Activated effector memory CD4-positive, alpha-beta T cell treated with anti-CD3 and anti-CD28 coated beads, Interleukin-2, amount 50 U/mL, for 16 hours (primary cell): ENCODE results near the gene BRD8.
"Not testable (repeated sequence)": the region's sequence is repeated elsewhere in the genome, so short reads cannot be mapped to it uniquely, and the experiment has no call there.

Source experiments
- DNase-seq: peaks from one replicate; pipeline ENCODE4 v3.0.0-alpha.2; 2020

Gene BRD8

DNA sequence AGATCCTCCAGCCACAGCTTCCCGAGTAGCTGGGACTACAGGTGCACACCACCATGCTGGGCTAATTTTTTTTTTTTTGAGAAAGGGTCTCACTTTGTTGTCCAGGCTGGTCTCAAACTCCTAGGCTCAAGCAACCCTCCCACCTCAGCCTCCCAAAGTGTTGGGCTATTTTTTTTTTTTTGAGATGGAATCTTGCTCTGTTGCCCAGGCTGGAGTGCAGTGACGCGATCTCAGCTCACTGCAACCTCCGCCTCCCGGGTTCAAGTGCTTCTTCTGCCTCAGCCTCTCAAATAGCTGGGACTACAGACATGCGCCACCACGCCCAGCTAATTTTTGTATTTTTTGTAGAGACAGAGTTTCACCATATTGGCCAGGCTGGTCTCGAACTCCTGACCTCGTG, 22.5 kb downstream of the BRD8 start:
- DNase-seq, result not testable (repeated sequence)

GRCh38 chr5:138149530-138149929, 28.9 kb downstream of the BRD8 start:
- DNase-seq, result no peak

GRCh38 chr5:138148811-138149210, 29.6 kb downstream of the BRD8 start:
- no peak for DNase-seq

GRCh38 chr5:138143578-138143977, 34.9 kb downstream of the BRD8 start:
- not testable (repeated sequence) for DNase-seq

DNA sequence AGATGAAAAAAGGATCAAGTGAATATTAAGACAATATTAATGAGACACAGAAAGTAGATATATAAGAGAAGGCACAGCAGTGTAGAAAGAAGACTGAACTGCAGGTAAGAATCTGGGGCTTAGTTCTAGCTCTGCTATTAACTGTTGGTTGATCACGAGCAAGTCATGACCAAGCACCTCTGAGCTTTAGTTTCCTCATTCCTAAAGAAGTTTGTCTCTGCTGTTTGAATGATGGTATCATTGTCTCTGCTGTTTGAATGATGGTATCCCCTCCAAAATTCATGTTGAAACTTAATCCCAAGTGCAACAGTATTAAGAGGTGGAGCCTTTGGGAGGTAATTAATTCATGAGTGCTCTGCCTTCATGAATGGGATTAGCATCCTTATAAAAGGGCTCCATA, 36.7 kb downstream of the BRD8 start:
- DNase-seq, result no peak

- DNase-seq, result no peak
These were observed 38.2 kb downstream of the BRD8 start for GRCh38 chr5:138140268-138140667.

GRCh38 chr5:138139781-138140090, 38.7 kb downstream of the BRD8 start:
- DNase-seq, result no peak

DNA sequence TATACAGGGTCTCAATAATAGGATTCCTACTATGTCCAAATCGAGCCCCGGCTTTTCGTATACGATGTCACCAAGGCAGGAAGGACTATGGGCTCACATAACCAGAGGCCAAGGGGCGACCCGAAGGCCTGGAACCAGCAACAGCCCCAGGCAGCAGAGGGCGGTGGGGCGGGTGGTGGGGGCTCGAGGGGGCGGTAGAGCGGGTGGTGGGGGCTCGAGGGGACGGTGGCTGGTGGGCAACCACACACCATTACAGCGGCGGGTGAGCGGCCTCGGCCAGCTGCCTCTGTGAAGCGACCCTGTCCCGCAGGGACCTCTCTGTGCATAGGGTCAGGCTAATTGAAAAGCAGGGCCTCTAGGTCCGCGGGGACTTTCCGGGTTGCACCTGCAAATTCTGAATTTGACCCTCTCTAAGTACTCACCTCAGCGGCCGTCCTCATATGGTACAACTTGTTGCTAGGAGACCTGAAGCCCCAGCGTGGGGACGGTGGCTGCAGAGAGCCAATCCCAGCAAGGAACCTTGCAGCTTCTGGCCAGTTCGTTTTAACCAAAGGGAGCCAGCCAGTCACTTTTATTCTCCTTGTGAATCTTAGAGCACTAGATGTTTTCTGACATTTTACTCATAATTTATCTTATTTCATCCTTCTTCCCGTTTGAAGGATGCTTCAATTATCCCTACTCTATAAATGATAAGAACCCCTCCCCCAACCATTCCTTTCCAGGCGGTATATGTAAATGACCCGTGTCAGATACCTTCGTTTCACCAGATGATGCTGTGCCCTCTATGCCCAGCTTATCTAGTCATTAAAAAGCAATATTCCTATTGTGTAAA, 39.3 kb downstream of the BRD8 start, which contains the start of gene NME5:
Gene NME5 (minus strand): TSS at position 480 of the 832 bp plus-strand sequence. CDS start 648 bp downstream, outside the sequence.
- DNase-seq, result no peak

DNA sequence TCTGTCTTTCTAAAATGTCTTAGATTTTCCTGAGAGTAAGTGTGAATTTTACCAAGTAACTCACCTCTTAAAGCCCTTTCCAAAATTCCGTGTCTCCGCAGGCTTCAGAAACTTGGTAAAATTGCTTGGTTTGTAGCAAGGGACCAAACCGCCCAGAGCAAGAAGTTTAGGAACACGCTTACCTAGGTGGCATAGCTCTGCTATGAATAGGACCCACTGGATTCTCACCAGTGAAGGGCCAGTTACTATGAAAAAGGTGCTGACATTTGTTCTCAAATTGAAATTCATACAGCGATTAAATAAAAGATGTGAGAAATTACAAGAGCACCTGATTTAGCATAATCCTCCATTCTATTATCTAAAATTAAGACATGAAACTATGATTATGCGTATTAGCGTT, 45.9 kb downstream of the BRD8 start:
- DNase-seq, result no peak

DNA sequence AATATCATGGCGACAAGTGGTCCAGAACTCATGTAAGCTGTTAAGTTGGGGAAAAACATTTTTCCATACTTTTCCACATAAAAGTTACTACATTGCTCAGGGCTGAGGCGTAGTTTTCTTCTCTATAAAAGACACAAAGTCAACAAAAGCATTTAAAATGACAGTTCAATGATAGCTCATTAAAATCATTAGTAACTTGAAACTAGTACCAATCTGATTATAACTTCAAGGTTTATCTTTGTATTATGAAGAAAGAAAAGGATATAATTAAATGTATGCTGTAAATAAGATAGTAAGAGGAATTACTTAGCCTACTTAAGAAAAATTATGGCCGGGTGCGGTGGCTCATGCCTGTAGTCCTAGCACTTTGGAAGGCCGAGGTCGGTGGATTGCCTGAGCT, 49.1 kb downstream of the BRD8 start:
- DNase-seq, result no peak

GRCh38 chr5:138128334-138128733, 50.1 kb downstream of the BRD8 start:
- DNase-seq, result no peak

DNA sequence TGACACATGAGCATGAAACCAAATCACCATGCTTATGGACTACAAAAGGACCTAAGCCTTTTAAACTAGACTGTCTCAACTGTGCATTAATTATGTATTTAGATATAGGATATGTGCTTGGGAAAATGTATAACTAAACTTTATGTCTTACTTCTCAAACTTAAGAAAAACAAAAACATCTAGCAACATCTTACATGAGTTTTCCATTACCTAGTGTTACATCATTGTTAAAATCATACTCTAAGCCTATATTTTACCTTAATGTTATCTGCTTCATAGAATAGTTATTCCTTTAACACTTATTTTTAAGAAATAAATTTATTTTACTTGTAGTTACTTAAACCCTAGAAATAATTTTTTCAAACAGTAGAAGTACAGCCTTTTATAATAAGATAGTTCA, 63.2 kb downstream of the BRD8 start:
- DNase-seq, result no peak

GRCh38 chr5:138111937-138112336, 66.5 kb downstream of the BRD8 start:
- DNase-seq, result no peak

GRCh38 chr5:138111181-138111580, 67.2 kb downstream of the BRD8 start:
- no peak for DNase-seq

DNA sequence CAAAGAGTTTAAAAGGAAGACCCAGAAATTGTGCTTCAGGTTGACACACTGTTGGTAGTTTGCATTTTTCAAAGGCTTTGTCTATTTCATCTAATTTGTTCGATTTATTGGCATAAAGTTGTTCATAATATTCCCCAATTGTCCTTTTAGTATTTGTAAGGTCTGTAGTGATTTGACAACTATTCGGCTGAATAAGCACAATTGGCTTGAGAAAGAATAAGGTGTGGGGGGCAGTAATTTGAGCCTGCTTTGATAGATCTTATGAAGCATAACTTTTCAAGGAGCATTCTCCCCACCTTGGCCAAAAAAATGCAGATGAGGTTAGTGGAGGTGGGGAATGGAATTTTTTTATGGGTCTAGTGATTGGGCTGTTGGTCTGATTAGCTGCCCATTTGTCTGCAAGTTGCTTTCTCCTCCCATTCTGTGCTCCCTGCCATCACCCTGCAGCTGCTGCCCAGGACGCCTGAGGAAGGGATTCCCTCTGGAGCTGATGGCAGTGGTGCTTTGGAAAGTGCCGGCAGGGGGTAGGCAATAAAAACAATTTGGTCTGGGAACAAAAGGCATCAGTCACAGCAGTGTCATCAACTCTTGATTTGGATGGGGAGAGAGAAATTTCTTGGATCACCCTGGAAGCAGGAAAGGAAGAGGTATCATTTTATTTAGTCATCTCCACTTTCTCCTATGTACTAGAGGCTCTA, 68.0 kb downstream of the BRD8 start:
- no peak for DNase-seq

- DNase-seq, result no peak
These were observed 68.8 kb downstream of the BRD8 start for GRCh38 chr5:138109463-138110265.

GRCh38 chr5:138107213-138107612, 71.2 kb downstream of the BRD8 start:
- no peak for DNase-seq

DNA sequence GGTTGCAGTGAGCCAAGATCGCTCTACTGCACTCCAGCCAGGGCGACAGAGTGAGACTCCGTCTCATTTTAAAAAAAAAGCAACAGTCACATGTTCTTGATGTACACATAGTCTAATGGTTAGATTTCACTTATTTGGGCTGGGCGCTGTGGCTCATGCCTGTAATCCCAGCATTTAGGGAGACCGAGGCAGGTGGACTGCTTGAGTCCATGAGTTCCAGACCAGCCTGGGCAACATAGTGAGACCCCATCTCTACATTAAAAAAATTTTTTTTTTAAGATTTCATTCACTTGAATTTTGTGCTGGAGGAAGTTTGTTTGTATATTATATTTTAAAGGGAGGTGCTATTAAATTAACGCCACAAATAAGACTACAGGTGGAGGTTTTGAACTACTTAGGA, 72.7 kb downstream of the BRD8 start:
- no peak for DNase-seq

DNA sequence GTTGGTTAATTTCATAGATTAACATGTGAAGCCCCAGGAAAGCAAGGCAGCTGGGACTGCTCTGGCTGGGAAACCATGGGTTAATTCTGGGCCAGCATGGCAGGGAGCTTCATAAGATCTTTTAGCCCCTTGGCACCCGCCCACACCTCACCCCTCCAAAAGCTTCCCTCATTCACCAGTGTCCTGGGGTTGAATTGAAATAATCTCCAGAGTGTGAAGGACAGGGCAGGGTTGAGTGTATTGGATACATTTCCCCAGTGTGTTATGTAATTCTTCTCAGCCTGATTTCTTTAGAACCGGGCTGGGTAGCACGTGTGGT, 75.2 kb downstream of the BRD8 start:
- no peak for DNase-seq

DNA sequence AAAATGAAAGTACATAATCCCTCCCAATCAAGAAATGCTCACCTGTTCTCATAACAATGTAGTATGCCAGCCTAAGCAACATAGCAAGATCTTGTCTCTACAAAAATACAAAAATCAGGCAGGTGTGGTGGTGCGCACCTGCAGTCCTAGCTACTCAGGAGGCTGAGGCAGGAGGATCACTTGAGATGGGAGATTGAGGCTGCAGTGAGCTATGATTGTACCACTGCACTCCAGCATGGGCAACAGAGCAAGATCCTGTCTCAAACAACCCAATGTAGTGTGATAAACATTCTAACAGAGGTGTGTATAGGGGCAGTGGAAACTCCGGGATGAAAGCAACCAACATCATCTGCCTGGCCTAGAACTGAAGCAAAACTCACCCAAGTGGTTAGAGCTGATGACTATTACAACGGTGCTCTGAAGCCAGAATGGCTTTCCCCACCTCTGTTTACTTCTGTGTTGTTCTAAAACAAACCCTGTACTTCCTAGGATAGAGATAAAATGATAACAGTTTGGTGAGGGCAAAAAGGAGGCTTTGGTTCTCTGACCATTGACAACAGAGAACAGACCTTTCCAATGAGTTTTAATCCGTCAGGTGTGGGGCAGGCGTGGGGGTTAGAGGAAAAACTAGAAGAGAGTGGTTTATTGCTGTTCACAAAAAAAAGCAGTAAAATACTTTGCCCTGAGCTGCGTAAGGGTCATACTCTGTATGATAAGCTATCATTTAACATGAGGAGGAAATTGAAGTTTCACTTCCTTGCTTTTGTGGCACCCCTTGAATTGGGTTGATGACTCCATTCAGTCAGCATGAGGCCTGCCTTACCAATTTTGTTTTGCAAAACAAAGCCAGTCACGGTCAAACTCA, 75.7 kb downstream of the BRD8 start:
- DNase-seq, result no peak

DNA sequence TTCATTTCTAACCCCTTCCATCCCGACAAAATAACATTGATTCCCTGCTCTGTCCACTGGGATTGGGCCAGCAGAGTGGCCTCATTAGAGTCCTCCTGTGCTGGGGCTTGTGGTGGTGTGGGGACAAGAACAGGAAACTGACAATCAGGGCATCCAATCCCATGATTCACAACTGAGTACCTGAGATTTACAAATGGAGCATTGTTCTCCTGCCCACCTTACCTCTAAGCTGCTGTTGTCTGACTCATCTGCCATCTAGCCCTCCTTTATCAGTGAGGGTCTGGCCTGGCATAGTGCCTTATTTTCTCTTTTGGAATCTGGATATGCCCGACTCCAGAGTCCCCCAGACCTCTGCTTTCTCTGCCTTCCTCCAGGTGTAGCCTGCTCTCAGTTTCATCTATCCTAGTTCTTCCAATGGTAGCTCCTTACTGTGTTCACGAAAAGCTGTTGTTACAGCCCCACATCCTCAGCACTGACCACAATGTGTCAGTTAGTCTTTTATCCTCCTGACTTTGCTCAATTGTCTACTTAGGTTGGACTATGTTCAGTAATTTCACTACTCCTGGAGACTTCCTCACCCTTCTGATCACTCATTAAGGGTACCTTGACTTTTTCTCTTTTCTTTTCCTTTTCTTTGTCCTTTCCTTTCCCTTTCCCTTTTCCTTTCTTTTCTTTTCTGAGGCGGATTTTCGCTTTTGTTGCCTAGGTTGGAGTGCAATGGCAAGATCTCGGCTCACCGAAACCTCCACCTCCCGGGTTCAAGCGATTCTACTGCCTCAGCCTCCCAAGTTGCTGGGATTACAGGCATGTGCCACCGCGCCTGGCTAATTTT, 81.2 kb downstream of the BRD8 start:
- no peak for DNase-seq

DNA sequence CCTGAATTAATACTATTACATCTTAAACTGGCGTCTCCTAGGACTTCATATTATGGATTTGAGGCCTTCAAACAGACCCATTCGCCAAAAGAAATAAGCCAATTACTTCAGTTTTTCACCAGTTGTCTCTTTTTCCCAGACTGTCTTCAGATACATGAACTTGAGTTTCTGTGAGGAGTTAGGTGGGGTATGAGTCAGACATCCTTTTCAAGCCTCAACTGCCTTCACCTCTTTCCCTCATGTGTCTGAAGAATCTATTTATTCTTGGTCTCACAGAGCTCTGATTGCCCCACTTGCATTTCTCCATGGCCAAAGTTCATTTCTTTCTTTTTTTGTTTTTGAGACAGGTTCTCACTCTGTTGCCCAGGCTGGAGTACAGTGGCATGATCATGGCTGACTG, 82.1 kb downstream of the BRD8 start:
- no peak for DNase-seq
